ENCODE data around the gene LGALS14.

The LGALS14 gene

DNA sequence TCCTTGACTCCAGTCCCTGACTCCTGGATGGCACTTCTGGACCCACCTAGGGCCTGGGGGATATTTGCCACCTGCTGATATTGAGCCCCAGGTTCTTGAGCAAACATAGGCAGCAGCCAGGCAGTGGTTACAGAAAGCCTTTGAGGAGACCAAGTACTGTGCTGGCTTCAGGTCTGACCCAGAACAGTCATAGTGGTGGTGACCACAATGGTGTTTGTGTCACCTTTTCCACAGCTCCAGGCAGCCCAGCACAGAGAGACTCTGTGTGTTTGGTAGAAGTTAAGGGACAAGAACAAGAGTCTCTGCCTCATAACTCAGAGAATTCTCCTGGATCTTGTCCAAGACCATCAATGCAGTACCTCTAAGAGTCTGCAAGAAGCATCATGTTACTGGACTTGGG is 48.1 kb downstream of the LGALS14 start:
- no peak for DNase-seq

DNA sequence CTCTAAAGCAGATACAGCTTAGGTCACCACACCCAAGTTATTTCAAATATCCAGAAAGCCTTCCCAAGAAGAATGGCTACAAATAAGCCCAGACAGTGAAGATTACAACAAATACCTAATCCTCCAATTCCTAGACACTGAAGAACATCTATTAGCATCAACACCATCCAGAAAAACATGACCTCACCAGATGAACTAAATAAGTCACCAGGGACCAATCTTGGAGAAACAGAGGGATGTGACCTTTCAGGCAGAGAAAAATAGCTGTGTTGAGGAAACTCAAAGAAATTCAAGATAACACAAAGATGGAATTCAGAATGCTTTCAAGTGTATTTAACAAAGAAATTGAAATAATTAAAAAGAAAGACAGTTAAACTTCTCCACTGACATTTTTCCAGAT is 48.5 kb downstream of the LGALS14 start:
- DNase-seq, result no peak

DNA sequence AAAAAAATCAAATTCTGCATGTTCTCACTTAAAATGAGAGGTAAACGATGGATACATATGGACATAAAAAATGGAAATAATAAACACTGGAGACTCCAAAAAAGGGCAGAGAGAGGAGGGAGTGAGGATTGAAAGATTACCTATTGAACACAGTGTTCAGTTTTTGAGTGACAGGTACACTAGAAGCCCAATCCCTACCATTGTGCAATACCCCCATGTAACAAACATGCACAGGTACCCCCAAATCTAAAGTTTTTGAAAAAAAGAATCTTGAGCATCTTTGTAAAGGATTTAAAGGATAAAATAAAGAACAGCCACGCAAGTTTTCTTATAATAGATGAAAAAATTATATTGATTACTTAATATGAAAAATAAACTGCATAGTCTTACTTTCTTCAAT is 50.3 kb downstream of the LGALS14 start:
- no peak for DNase-seq

DNA sequence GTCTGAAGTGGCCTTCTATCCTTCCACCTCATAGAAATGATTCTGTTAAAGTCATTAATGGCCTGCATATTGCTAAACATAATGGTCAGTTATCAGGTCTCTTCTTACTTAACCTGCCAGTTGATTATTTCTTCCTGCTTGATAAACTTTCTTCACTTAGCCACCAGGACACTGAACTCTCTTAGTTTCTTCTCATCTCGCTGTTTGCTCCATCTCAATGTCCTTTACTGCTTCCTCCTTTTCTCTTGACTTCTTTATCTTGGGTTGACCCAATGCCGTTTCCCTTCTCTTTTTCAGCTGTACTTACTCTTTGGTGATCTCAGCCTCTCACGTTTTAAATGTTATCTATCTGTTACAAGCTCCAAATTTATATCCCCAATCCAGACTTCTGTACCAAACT is 50.7 kb downstream of the LGALS14 start:
- DNase-seq, result no peak

All from NCI-H226 (cell line).